Ishikawa (cell line): ENCODE data around the gene CA10.

ENCODE experiments used
- CEBPB ChIP-seq: IDR thresholded peaks from 2 replicates; pipeline ENCODE4 v1.6.1; 2012
- CREB1 ChIP-seq: IDR thresholded peaks from 2 replicates; pipeline ENCODE4 v1.6.1; 2012; ENCODE audit warnings: low read depth
- MAX ChIP-seq: IDR thresholded peaks from 2 replicates; pipeline ENCODE4 v1.6.1; 2012
- TAF1 ChIP-seq: IDR thresholded peaks from 2 replicates; pipeline ENCODE4 v1.6.1; 2012; ENCODE audit warnings: low read depth, mild to moderate bottlenecking

- TF ChIP-seq MAX (no peak), TAF1 (no peak), CREB1 (no peak), CEBPB (no peak)
These were observed 422.2 kb downstream of the CA10 start for GRCh38 chr17:51736356-51736755.
